IPS DF 19.7 (cell line): ENCODE data around the gene C2orf69.
A peak's percentile ranks its signal among the peaks of the same experiment; 100 is the strongest.

ENCODE experiments used
- DNase-seq: peaks from one replicate; pipeline ENCODE4 v3.0.0-alpha.2; 2013; ENCODE audit warnings: low read depth, low spot score

C2orf69 gene

DNA sequence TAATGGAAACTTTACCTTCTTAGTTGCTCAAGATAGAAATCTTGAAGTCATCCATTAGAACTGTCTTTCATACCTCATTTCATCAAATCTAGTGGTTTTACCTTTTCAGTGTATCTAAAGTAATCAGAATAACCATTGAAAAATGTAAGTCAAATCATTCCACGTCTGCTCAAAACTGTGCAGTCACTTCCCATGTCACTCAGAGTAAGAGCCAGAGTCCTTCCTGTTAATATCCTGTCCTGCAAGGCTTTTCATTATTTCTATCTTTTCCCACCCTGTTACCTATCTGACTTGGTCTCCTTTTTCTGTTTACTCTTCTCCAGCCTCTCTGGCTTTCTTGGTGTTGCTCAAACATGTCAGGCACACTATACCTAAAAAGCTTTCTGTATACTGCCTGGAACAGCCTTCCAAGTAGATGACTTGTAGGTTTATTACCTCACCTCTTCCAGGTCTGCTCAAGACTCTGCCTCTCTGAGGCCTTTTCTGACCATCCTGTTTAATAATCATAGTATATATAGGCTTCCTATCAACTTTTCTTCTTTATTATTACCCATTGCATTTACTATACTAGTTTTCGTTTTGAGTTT is 3.4 kb downstream of the C2orf69 start:
- no peak for DNase-seq

- DNase-seq: no peak
Measured at GRCh38 chr2:199916980-199917379, 5.9 kb downstream of the C2orf69 start.

- no peak for DNase-seq
Measured at GRCh38 chr2:199922856-199923255, 11.8 kb downstream of the C2orf69 start.

- DNase-seq: no peak
Measured at GRCh38 chr2:199923924-199924323, 12.8 kb downstream of the C2orf69 start.

DNA sequence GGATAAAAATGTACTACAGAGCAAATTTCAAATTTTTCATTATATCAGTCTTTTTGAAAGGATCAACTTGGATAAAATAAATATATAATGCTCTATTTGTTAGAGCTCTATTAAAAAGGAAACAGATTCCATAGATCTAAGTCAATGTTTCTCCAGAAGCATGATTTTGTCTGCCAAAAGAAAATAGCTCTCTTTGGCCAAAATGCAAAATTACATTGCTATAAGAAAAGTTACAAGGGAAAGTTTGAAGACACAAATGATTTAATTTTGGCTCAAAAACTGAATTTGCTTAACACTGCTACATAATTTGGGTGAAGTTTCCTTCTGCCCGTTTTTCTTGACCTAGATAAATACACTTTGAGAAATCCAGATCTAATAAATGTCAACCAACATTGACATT is 15.7 kb downstream of the C2orf69 start:
- no peak for DNase-seq

GRCh38 chr2:199928226-199928625 is 17.1 kb downstream of the C2orf69 start:
- DNase-seq: no peak

DNA sequence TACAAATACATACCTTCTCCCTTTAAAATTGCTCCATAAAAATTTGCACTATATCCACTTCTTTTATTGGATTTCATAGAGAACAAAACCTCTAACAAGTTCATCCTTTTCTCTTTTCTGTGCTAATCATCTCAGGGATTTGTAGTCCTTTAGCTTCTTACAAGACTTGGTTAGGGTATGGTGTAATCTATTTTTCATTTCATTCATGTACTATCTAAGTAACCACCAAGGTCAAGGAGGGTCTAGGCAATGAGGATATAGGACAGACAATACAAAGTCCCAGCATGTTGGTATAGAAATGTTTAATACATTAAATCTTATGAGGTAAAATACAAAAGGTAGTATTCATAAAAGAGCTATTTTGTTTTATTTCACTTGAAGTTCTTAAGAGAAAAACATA is 17.5 kb downstream of the C2orf69 start:
- no peak for DNase-seq

DNA sequence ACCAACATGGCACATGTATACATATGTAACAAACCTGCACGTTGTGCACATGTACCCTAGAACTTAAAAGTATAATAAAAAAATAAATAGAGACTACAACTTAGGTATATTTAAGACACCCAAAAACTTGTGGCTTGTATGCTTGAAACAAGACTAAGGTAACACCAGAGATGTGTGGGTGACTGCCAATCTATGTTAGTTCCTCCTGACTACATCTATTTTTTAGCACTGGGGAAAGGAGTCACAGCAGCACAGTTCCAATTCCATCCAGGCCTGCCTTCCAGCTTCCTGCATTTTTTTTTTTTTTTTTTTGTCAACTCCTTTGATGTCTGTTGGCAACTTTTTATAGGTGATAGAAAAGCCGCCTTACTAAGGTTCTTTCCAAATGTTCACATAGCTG is 18.2 kb downstream of the C2orf69 start:
- DNase-seq: no peak

GRCh38 chr2:199932312-199932855 is 21.3 kb downstream of the C2orf69 start:
- no peak for DNase-seq

- DNase-seq: no peak
Measured at GRCh38 chr2:199933466-199933865, 22.4 kb downstream of the C2orf69 start.

DNA sequence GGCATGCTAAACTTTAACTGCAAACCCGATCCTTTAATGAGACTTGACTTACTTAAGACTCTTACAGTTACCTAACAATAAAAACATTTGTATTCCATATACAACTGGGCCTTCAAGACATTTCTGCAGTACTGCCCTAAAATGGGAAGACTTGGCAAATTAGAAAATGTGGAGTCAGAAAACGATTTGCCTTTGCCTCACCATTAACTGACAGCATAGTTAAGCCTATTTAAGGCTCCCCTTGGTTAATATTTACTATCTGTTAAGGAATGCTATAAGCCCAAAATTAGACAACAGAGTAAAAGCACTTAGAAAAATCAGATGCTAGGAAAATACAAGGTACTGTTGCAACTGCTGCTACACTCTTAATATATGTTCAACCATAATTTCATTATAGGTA is 25.5 kb downstream of the C2orf69 start:
- no peak for DNase-seq

DNA sequence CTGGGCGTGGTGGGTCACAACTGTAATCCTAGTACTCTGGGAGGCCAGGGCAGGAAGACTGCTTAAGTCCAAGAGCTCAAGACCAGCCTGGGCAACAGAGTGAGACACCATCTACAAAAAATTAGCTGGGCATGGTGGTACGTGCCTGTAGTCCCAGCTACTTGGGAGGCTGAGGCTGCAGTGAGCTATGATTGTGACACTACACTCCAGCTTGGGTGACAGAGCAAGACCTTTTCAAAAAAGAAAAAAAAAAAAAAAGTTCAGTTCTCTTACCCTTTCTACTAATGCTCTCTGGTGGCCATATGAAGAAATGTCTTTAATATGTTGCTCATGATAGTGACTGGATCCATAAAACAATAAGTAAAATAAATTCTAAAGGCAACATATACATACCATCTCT is 29.3 kb downstream of the C2orf69 start:
- no peak for DNase-seq

GRCh38 chr2:199943373-199943772 is 32.3 kb downstream of the C2orf69 start:
- no peak for DNase-seq

GRCh38 chr2:199946196-199946595 is 35.1 kb downstream of the C2orf69 start:
- no peak for DNase-seq

DNA sequence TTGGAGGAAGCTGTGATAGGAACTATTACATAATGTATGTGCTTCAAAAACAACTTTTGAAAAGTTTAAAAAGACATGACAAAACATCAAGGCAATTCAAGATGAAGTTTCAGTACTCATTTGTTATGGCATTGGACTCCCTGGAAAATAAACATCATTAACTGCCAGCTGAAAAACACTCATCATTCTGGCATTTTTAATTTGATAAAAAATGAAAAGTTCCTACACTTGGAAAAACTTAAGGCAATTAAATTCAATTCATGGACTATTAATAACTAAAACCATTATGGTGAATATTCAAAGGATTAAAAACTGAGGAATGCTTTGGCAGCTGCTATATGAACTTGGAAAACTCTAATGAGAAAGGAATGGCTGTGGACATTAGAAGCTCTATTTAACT is 35.7 kb downstream of the C2orf69 start:
- no peak for DNase-seq

DNA sequence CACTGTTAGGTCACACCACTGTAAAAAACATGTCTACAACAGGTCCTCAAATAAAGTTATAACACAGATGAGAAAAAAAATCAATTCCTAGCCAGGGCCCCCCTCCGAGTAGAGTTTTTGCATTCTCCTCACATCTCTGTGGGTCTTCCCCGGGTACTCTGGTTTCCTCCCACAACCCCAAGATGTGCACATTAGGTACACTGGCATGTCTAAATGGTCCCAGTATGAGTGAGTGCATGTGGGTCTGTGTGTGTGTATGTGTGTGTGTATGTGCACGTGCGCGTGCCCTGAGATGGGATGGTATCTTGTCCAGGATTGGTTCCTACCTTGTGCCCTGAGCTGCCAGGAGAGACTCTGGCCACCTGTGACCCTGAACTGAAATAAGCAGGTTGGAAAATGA is 39.3 kb downstream of the C2orf69 start:
- no peak for DNase-seq

GRCh38 chr2:199951023-199951422 is 39.9 kb downstream of the C2orf69 start:
- no peak for DNase-seq

DNA sequence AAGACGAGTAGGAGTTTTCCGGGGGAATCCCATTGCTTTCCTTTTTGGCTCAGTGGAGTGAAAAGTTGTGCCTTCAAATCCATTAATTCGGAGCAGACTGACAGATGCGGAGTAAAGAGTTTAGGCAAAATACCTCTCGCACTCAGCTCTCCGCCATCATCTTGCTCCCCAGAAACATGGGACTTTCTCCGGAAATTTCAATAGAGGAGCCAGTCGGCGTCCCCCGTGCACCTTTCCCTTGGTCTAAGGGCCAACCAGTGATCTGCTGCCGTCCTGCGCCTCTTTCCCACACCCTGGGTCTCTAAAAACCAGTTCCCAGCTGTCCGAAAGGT is 43.9 kb downstream of the C2orf69 start:
- peak; percentile 9 for DNase-seq

- peak; percentile 54 for DNase-seq
Measured at GRCh38 chr2:199955339-199956061, 44.4 kb downstream of the C2orf69 start, which contains the start of the genes MAIP1 and TYW5. Gene MAIP1 (plus strand): TSS chr2:199955582. CDS start chr2:199955799, 217 bp downstream. Gene TYW5 (minus strand): TSS chr2:199955491. CDS start chr2:199955470, 21 bp downstream.

DNA sequence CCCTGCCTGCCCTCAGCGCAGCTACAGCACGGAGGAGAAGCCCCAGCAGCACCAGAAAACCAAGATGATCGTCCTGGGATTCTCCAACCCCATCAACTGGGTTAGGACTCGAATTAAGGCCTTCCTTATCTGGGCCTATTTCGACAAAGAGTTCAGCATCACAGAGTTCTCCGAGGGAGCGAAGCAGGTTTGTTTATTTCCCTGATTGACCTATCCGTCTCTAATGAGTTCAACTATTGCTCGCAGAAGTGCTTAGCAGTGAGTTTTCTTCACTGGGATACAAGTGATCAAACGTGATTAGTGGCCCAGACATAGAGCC is 44.9 kb downstream of the C2orf69 start:
- no peak for DNase-seq

GRCh38 chr2:199958014-199958413 is 46.9 kb downstream of the C2orf69 start:
- no peak for DNase-seq

- no peak for DNase-seq
Measured at GRCh38 chr2:199962203-199962602, 51.1 kb downstream of the C2orf69 start.

GRCh38 chr2:199966405-199966804 is 55.3 kb downstream of the C2orf69 start:
- no peak for DNase-seq
